GM21723 (cell line): ENCODE results near the gene RPL27.

Experiments used
- ATAC-seq: cut with Tn5 transposase; IDR thresholded peaks from one replicate; pipeline ENCODE4 v1.9.1; 2021; ENCODE audit warnings: mild to moderate bottlenecking, moderate library complexity; ENCODE audit not compliant: unreplicated experiment

RPL27 gene

GRCh38 chr17:43051969-43052368, 53.8 kb downstream of the RPL27 start:
- ATAC-seq: no peak
